ENCODE data around the gene AMMECR1L. TPM values are rescaled to one million over a fixed set of nuclear protein-coding genes. Genes with fewer than 3 reads are reported as not detected.

AMMECR1L gene
- total RNA-seq, 1 donor from 2014 or later: 9.7 TPM

Other genes with a start within 250 kb of the AMMECR1L start
- not detected for gene GPR17, start 239.8 kb downstream of the AMMECR1L start, total RNA-seq
- gene LIMS2, start 210.4 kb downstream of the AMMECR1L start, total RNA-seq: 237 TPM
- gene SFT2D3, start 184.5 kb downstream of the AMMECR1L start, total RNA-seq: 3.2 TPM
- 37.9 TPM for gene WDR33, start 74.8 kb downstream of the AMMECR1L start, total RNA-seq
- 18.5 TPM for gene POLR2D, start 27.8 kb downstream of the AMMECR1L start, total RNA-seq
- 13.0 TPM for gene SAP130, start 142.1 kb upstream of the AMMECR1L start, total RNA-seq
- 21.8 TPM for gene UGGT1, start 205.2 kb upstream of the AMMECR1L start, total RNA-seq

Measured in Right ventricle myocardium superior (tissue), 1 donor.